ENCODE measurements around the gene PRR19. TPM values are rescaled to one million over a fixed set of nuclear protein-coding genes. Genes with fewer than 3 reads are reported as not detected.
"Not testable (repeated sequence)": the region's sequence is repeated elsewhere in the genome, so short reads cannot be mapped to it uniquely, and the experiment has no call there.

Gene PRR19
- total RNA-seq, 1 experiment from 2014 or later = 3.2 TPM

- DNase-seq = no peak
- no peaks in the 10 kb centered on the region for H3K9me3 Mint-ChIP-seq
- Histone ChIP-seq H3K56ac (ENCODE audit: insufficient read length, low read depth, low read length) (no peak overlapping the region), H3K4ac (ENCODE audit: low read depth, low read length) (no peak overlapping the region), H3K23me2 (ENCODE audit: insufficient read length, low read depth, low read length, poor library complexity, severe bottlenecking) (no peaks in the 10 kb centered on the region), H3K27ac (ENCODE audit: insufficient read length, low read depth, low read length) (no peak overlapping the region), H2AFZ (ENCODE audit: low read length) (no peak overlapping the region), H4K20me1 (ENCODE audit: control insufficient read depth, insufficient read depth, insufficient read length) (no peaks in the 10 kb centered on the region), H3K14ac (ENCODE audit: insufficient read depth, low read length) (no peak overlapping the region), H4K5ac (ENCODE audit: insufficient read length, low read depth, low read length) (no peak overlapping the region), H2BK20ac (ENCODE audit: low read depth, low read length, poor library complexity, severe bottlenecking) (no peak overlapping the region), H3K23ac (ENCODE audit: insufficient read length, low read depth, low read length) (no peak overlapping the region), H2BK12ac (ENCODE audit: insufficient read length, low read depth, low read length) (no peak overlapping the region), H2BK5ac (ENCODE audit: insufficient read length, low read length) (no peak overlapping the region), H3K18ac (ENCODE audit: insufficient read length, low read depth, low read length) (no peak overlapping the region), H3K79me1 (ENCODE audit: insufficient read depth, low read depth, low read length, poor library complexity, severe bottlenecking) (no peaks in the 10 kb centered on the region), H4K8ac (replicated peaks; ENCODE audit: insufficient read length, low read depth, low read length) (no peak overlapping the region), H4K91ac (ENCODE audit: insufficient read length, low read depth, low read length) (no peak overlapping the region), H2BK15ac (ENCODE audit: low read depth, low read length) (no peak overlapping the region), H3K79me2 (ENCODE audit: insufficient read depth, low read length) (no peaks in the 10 kb centered on the region), H3K9me3 (ENCODE audit: control insufficient read depth, low read depth, low read length) (no peaks in the 10 kb centered on the region), H3K4me2 (ENCODE audit: insufficient read depth, insufficient read length, low read length) (no peak overlapping the region), H2AK5ac (ENCODE audit: insufficient read length, low read length) (no peak overlapping the region), H2BK120ac (ENCODE audit: low read depth, low read length, poor library complexity, severe bottlenecking) (no peak overlapping the region), H3T11ph (ENCODE audit: low read length) (no peak overlapping the region), H3K4me1 (ENCODE audit: insufficient read depth, low read length) (no peaks in the 10 kb centered on the region), H3K9ac (ENCODE audit: extremely low read depth, insufficient read length, low read length) (no peak overlapping the region), H3K27me3 (ENCODE audit: insufficient read depth, low read length) (no peaks in the 10 kb centered on the region)
- no CpG with 5 or more reads among the region's 19 CpGs for WGBS (ENCODE audit: extremely low coverage, insufficient read length, low lambda C conversion rate)
- no peaks in the 10 kb centered on the region for H3K27me3 Mint-ChIP-seq (ENCODE audit: low read depth)
- H3K4me1 Mint-ChIP-seq = no peaks in the 10 kb centered on the region
- H3K36me3 Mint-ChIP-seq (ENCODE audit: insufficient read depth in 1 of 3, low read depth in 3 of 3) = peaks cover 1 to 12% (median 3%) of the 10 kb centered on the region in 3 experiments; a peak in 4 of 7 replicates
- H3K4me3 Mint-ChIP-seq = no peak overlapping the region
- H3K27ac Mint-ChIP-seq = no peak overlapping the region
- TF ChIP-seq CTCF (conservative IDR thresholded peaks at IDR 0.05) = no peak
Observed at GRCh38 chr19:42335971-42336370, 34.0 kb downstream of the PRR19 start.

GRCh38 chr19:42339126-42339860, 37.4 kb downstream of the PRR19 start:
- not testable (repeated sequence) for DNase-seq; H3K27ac ChIP-seq (ENCODE audit: insufficient read length, low read depth, low read length); H3K23ac ChIP-seq (ENCODE audit: insufficient read length, low read depth, low read length); H3K14ac ChIP-seq (ENCODE audit: insufficient read depth, low read length); H4K20me1 ChIP-seq (ENCODE audit: control insufficient read depth, insufficient read depth, insufficient read length); H3K9me3 ChIP-seq (ENCODE audit: control insufficient read depth, low read depth, low read length); H3T11ph ChIP-seq (ENCODE audit: low read length); H3K27me3 ChIP-seq (ENCODE audit: insufficient read depth, low read length); H3K27me3 Mint-ChIP-seq (ENCODE audit: low read depth); H4K5ac ChIP-seq (ENCODE audit: insufficient read length, low read depth, low read length); H2AK5ac ChIP-seq (ENCODE audit: insufficient read length, low read length); H3K23me2 ChIP-seq (ENCODE audit: insufficient read length, low read depth, low read length, poor library complexity, severe bottlenecking); H2BK20ac ChIP-seq (ENCODE audit: low read depth, low read length, poor library complexity, severe bottlenecking); H2AFZ ChIP-seq (ENCODE audit: low read length); H3K4me2 ChIP-seq (ENCODE audit: insufficient read depth, insufficient read length, low read length); H3K4me3 Mint-ChIP-seq; H2BK15ac ChIP-seq (ENCODE audit: low read depth, low read length); H2BK120ac ChIP-seq (ENCODE audit: low read depth, low read length, poor library complexity, severe bottlenecking); H2BK5ac ChIP-seq (ENCODE audit: insufficient read length, low read length); H4K8ac ChIP-seq (replicated peaks; ENCODE audit: insufficient read length, low read depth, low read length); H3K79me1 ChIP-seq (ENCODE audit: insufficient read depth, low read depth, low read length, poor library complexity, severe bottlenecking); H3K18ac ChIP-seq (ENCODE audit: insufficient read length, low read depth, low read length); H3K79me2 ChIP-seq (ENCODE audit: insufficient read depth, low read length); H3K9me3 Mint-ChIP-seq; H4K91ac ChIP-seq (ENCODE audit: insufficient read length, low read depth, low read length); H3K4ac ChIP-seq (ENCODE audit: low read depth, low read length); H3K27ac Mint-ChIP-seq; H3K4me1 Mint-ChIP-seq; H3K4me1 ChIP-seq (ENCODE audit: insufficient read depth, low read length); H2BK12ac ChIP-seq (ENCODE audit: insufficient read length, low read depth, low read length); H3K56ac ChIP-seq (ENCODE audit: insufficient read length, low read depth, low read length); H3K9ac ChIP-seq (ENCODE audit: extremely low read depth, insufficient read length, low read length)
- H3K36me3 Mint-ChIP-seq (ENCODE audit: insufficient read depth in 1 of 3, low read depth in 3 of 3) = peaks cover 4 to 22% (median 8%) of the 10 kb centered on the region in 3 experiments; a peak in 5 of 7 replicates
- WGBS (ENCODE audit: extremely low coverage, insufficient read length, low lambda C conversion rate) = no CpG with 5 or more reads among the region's 7 CpGs
